CMK (cell line): Measurements from ENCODE around the gene RGS21.

ENCODE experiments used
- DNase-seq: peaks from one replicate; pipeline ENCODE4 v3.0.0-alpha.2; 2010; ENCODE audit warnings: low read depth

RGS21 gene

DNA sequence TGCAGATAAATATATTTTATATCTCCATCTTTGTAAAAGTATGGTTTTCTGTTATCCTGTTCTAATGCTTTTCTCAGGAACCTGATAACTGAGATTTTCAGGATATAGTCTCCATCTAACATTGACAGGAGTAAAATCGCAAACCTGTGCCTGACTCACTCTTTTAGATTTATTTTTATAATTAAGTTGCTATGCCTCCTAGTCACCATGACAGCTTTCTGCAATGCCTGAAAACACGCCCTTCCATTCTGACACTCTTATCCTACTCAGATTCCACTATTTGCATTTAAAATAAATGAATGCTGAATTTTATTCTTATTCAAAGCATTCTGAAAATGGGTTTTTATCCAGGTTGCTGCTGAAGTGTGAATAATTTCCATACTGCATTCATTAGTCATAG, 62.8 kb downstream of the RGS21 start:
- DNase-seq = no peak

DNA sequence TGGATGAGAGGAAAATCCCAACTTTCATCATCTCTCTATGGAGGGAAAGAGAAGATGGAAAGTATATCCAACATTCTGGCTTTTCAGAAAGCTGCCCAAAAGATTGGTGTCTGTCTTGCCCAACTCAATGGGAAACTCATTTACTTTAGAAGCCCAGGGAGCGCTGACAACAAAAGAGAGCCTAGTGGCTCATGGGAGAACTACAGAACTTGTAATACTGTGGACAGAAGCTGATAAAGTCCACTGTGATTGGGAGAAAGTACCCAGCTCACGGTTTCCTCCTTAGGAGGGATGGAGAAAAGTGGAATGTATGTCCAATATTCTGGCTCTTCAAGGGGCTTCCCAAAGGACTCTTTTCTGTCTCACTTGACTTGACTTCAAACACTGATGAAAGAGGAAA, 66.0 kb downstream of the RGS21 start:
- DNase-seq = no peak

DNA sequence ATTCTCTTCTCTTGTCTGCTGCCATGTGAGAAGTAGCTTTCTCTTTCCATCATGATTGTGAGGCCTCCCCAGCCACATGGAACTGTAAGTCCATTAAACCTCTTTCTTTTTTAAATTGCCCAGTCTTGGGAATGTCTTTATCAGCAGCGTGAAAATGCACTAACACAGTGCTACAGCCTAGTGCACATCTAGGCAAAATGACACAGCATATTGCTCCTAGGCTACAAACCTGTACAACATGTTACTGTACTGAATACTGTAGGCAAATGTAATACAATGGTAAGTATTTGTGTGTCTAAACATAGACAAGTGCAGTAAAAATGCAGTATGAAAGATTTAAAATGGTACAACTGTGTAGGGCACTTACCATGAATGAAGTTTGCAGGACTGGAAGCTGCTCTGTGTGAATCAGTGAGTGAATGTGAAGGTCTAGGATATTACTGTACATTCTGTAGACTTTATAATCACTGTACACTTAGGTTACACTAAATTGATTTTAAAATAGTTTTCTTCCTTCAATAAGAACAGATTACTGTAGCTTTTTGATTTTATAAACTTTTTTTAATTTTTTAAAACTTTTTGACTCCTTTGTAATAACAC, 69.4 kb downstream of the RGS21 start:
- no peak for DNase-seq

DNA sequence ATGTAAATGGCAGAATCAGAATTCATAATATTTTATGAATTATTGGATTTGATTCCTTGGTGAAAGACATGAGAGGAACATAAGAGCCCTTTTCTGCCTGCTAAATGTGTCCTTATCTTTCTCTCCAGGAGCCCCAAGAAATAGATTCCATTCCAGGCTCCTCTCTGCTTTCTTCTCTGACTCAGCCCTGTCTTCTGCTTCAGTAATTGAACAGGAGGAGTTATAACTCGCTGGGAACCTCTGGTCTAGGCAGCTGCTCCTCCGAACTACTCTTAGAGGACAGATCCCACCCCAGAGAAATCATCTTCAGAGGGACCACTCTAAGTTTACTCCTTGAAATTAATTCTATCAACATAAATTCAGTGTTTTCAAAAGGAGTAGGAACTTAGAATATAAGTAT, 78.4 kb downstream of the RGS21 start:
- no peak for DNase-seq

DNA sequence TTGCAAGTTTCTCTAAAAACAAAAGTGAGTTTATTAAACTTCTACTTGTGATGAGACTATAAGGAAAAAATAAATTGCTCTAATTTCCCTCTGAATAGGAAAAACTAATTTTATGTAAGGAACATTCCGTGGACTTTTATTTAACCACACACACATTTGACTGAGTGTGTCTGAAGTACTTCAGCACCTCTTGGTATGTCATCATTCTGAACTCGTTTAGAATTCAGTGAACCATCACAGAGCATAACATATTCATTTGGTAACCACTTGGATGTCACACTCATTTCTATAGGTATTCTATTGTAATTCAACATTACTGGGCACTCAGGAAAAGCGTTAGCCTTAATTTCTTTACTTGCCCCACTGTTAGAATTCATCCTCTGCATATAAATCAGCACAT, 79.1 kb downstream of the RGS21 start:
- DNase-seq = no peak

DNA sequence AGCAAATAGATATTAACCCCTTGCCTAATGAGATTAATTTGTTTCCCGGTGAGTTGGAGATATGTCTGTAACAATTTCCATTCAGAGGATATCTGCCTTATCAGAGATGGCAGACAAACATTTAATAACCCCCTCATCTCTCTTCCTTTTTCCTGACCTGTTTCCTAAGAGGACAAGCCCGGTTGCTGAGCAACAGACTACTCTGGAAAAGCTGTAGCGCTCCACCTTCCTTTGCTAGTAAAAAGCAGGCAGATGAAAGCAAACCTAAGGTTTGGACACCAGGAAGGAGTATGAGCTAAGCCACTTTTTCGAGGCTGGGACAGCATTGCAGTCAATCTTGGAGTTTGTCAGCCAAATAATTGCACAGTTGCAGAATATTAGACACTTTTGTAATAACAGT, 82.4 kb downstream of the RGS21 start:
- no peak for DNase-seq

DNA sequence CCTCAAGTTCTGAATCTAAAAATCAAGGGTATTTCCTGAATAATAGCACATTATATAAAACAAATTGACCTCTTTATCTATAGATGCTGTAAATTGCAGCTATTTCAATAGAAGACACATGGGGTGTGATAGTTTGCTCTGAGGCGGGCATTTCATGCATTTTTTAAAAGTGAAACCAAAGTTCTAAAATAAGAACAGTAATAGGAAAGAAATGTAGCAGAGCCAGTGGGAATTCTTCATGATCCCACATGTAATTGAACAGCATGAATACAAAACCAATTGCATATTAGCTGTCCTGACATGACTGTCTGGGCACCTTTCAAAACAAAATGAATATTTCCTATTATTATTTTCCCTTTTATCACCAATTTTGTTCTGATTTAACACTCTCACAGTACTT, 85.0 kb downstream of the RGS21 start:
- no peak for DNase-seq

DNA sequence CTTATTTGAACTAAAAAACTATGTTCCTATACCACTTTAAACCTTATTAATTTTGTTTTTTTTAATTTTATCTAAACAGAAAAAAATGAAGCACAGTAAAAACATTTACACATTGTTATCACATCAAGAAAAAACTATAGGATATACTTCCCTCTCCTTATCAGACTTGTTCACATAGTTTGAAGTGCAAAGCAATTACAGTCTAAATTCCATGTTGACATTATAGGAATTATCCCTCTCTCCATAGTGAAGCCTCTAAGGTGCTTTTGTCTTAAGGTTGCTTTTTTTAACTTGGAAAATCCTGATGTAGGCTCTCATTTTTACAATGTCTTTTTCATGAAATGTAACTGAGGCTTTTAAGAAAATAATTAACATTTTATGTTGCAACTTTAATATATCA, 85.8 kb downstream of the RGS21 start:
- DNase-seq = no peak

DNA sequence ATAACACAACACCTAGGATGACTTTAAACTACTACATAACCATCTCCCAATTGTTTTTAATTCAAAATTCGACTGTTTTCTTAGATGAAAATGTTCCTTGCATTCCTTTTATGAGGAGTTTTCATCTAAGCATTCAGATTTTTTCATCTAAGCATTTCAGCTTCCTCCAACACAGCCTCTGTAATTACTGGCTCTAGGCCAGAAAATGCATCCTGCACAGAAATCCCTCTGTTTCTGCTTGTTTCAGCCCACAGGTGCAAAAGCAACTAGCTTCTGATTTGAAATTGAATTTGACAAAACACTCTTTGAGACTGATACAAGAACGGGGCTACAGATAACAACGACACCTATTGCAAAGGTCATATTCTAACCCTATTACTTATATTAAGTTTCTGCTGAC, 90.4 kb downstream of the RGS21 start:
- no peak for DNase-seq
